ENCODE data around the gene ZNF683.

Gene ZNF683

DNA sequence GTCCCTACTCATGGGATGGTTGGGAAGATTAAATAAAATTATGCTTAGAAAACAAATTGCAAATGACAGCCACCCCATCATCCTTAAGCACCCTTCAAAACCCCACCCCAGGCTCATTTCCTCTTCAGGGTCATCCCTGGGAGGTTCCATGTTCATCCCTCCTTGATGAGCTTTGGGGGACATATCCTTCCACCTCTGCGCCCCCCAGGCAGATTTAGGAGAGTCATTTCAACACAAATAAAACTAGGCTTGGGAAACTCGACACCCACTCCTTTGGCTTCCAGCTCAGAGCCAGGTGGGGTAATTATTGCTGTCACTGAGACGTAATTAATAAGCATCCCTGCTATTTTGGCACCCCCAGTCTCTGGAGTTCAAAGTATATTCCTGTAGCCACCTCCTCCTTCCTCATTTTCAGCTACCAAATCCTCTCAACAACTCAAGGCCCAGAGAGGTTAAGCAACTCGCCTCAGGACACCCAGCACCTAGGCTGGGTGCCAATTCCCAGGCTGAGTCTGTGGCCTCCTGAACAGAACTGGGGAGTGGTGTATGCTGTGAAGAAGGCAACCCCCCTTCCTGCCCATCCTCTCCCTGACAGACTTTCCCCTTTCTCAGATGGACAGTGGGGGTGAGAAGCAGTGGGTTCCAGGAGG is 19.2 kb downstream of the ZNF683 start:
- Histone ChIP-seq H2AFZ (ENCODE audit: low read depth, low read length, severe bottlenecking) (no peak overlapping the region), H3K36me3 (ENCODE audit: low read length) (no peaks in the 10 kb centered on the region), H4K20me1 (ENCODE audit: low read depth, low read length) (no peaks in the 10 kb centered on the region), H3K27ac (ENCODE audit: low read depth, low read length) (no peak overlapping the region), H3K9me2 (replicated peaks; ENCODE audit: insufficient read depth, low read length) (no peaks in the 10 kb centered on the region), H3K9me3 (ENCODE audit: insufficient read depth, low read length) (no peaks in the 10 kb centered on the region), H3K4me2 (ENCODE audit: low read depth, low read length, poor library complexity, severe bottlenecking) (no peak overlapping the region), H3K4me3 (ENCODE audit: insufficient read depth, low read length, poor library complexity, severe bottlenecking) (no peak overlapping the region), H3F3A (ENCODE audit: insufficient read depth) (no peaks in the 10 kb centered on the region), H3K27me3 (ENCODE audit: low read length) (no peaks in the 10 kb centered on the region), H3K79me2 (ENCODE audit: insufficient read depth, low read length) (no peaks in the 10 kb centered on the region), H3K9ac (ENCODE audit: low read length) (no peak overlapping the region)
- no peak for TF ChIP-seq CTCF (IDR thresholded peaks at IDR 0.05; ENCODE audit: insufficient read depth, low read length, poor library complexity, severe bottlenecking)
- no peak for TF ChIP-seq EZH2phosphoT487 (conservative IDR thresholded peaks at IDR 0.05; ENCODE audit: low read length)

- Histone ChIP-seq H3K79me2 (ENCODE audit: insufficient read depth, low read length) (no peaks in the 10 kb centered on the region), H3K27me3 (ENCODE audit: low read length) (no peaks in the 10 kb centered on the region), H3K27ac (ENCODE audit: low read depth, low read length) (no peak overlapping the region), H3K9ac (ENCODE audit: low read length) (no peak overlapping the region), H3K9me3 (ENCODE audit: insufficient read depth, low read length) (no peaks in the 10 kb centered on the region), H3K4me3 (ENCODE audit: insufficient read depth, low read length, poor library complexity, severe bottlenecking) (no peak overlapping the region), H3K36me3 (ENCODE audit: low read length) (no peaks in the 10 kb centered on the region), H2AFZ (ENCODE audit: low read depth, low read length, severe bottlenecking) (no peak overlapping the region), H4K20me1 (ENCODE audit: low read depth, low read length) (no peaks in the 10 kb centered on the region), H3F3A (ENCODE audit: insufficient read depth) (no peaks in the 10 kb centered on the region), H3K9me2 (replicated peaks; ENCODE audit: insufficient read depth, low read length) (no peaks in the 10 kb centered on the region), H3K4me2 (ENCODE audit: low read depth, low read length, poor library complexity, severe bottlenecking) (no peak overlapping the region)
- TF ChIP-seq EZH2phosphoT487 (conservative IDR thresholded peaks at IDR 0.05; ENCODE audit: low read length), result no peak
Observed at GRCh38 chr1:26352338-26352679, 20.2 kb downstream of the ZNF683 start.

GRCh38 chr1:26351590-26352337 is 20.8 kb downstream of the ZNF683 start:
- Histone ChIP-seq H3K4me3 (ENCODE audit: insufficient read depth, low read length, poor library complexity, severe bottlenecking) (no peak overlapping the region), H2AFZ (ENCODE audit: low read depth, low read length, severe bottlenecking) (no peak overlapping the region), H3K4me2 (ENCODE audit: low read depth, low read length, poor library complexity, severe bottlenecking) (no peak overlapping the region), H4K20me1 (ENCODE audit: low read depth, low read length) (no peaks in the 10 kb centered on the region), H3K27ac (ENCODE audit: low read depth, low read length) (no peak overlapping the region), H3F3A (ENCODE audit: insufficient read depth) (no peaks in the 10 kb centered on the region), H3K27me3 (ENCODE audit: low read length) (no peaks in the 10 kb centered on the region), H3K9ac (ENCODE audit: low read length) (no peak overlapping the region), H3K79me2 (ENCODE audit: insufficient read depth, low read length) (no peaks in the 10 kb centered on the region), H3K9me2 (replicated peaks; ENCODE audit: insufficient read depth, low read length) (no peaks in the 10 kb centered on the region), H3K9me3 (ENCODE audit: insufficient read depth, low read length) (no peaks in the 10 kb centered on the region), H3K36me3 (ENCODE audit: low read length) (no peaks in the 10 kb centered on the region)
- TF ChIP-seq CTCF (IDR thresholded peaks at IDR 0.05; ENCODE audit: insufficient read depth, low read length, poor library complexity, severe bottlenecking) (no peak), EZH2phosphoT487 (conservative IDR thresholded peaks at IDR 0.05; ENCODE audit: low read length) (no peak)
